PFSK-1 (cell line): Measurements from ENCODE around the gene TNFRSF1B.

ENCODE experiments used
- FOXP2 ChIP-seq: optimal IDR thresholded peaks from 2 replicates; pipeline ENCODE3; 2011; ENCODE audit warnings: borderline replicate concordance, control low read depth, inconsistent platforms; ENCODE audit not compliant: insufficient read depth; ENCODE audit errors: extremely low read length, extremely low read depth
- POLR2AphosphoS5 ChIP-seq: IDR thresholded peaks from 2 replicates; pipeline ENCODE4 v1.6.1; 2012; ENCODE audit warnings: low read depth, mild to moderate bottlenecking, control low read depth, low read length, moderate library complexity
- REST ChIP-seq, 2 experiments: IDR thresholded peaks; 2 replicates each; pipeline versions ENCODE4 v1.6.1 to v1.8.0; 2011 to 2012; ENCODE audit warnings: low read depth in 2 of 2, low read length in 2 of 2, control low read depth in 1 of 2, inconsistent platforms in 1 of 2, mild to moderate bottlenecking in 1 of 2, moderate library complexity in 1 of 2; ENCODE audit not compliant: insufficient read depth in 1 of 2
- SIN3A ChIP-seq: IDR thresholded peaks from 2 replicates; pipeline ENCODE4 v1.6.1; 2012; ENCODE audit warnings: mild to moderate bottlenecking, low read length, moderate library complexity, borderline replicate concordance; ENCODE audit not compliant: insufficient read depth
- TAF1 ChIP-seq: IDR thresholded peaks from 2 replicates; pipeline ENCODE4 v1.6.1; 2012; ENCODE audit warnings: low read length, control low read depth, borderline replicate concordance; ENCODE audit not compliant: insufficient read depth

TNFRSF1B gene

GRCh38 chr1:12255913-12256312 lies 89.1 kb downstream of the TNFRSF1B start:
- TF ChIP-seq REST (IDR thresholded peaks at IDR 0.05; ENCODE audit: insufficient read depth in 1 of 2, low read depth in 2 of 2, low read length in 2 of 2) (no peak), POLR2AphosphoS5 (no peak), TAF1 (no peak), FOXP2 (no peak), SIN3A (no peak)

GRCh38 chr1:12258272-12258671 lies 91.5 kb downstream of the TNFRSF1B start:
- no peak for TF ChIP-seq FOXP2
- TF ChIP-seq REST (IDR thresholded peaks at IDR 0.05; ENCODE audit: insufficient read depth in 1 of 2, low read depth in 2 of 2, low read length in 2 of 2), result no peak
- no peak for TF ChIP-seq POLR2AphosphoS5
- TF ChIP-seq SIN3A, result no peak
- no peak for TF ChIP-seq TAF1
